CD4-positive, CD25-positive, alpha-beta regulatory T cell (primary cell): ENCODE data around the gene C6orf89. TPM values are rescaled to one million over a fixed set of nuclear protein-coding genes. Genes with fewer than 3 reads are reported as not detected.

ENCODE experiments used
- ATAC-seq, 2 donors: fragments of 150-1000 bp; cut with Tn5 transposase; one replicate each; pipeline ENCODE4 v1.10.0; 2021; ENCODE audit warnings: low read depth in 2 of 2, moderate number of reproducible peaks in 2 of 2, moderate library complexity in 1 of 2
- DNase-seq, 3 donors: peaks; one replicate each; pipeline versions ENCODE4 v3.0.0 to v3.0.0-alpha.2; 2012 to 2022; ENCODE audit warnings: mixed read lengths in 1 of 3
- H3K27ac ChIP-seq: one replicate; pipeline ENCODE4 v1.7.0; 2013; ENCODE audit warnings: mild to moderate bottlenecking, low read length; ENCODE audit not compliant: insufficient read depth, poor library complexity, severe bottlenecking
- H3K27me3 ChIP-seq: one replicate; pipeline ENCODE4 v1.7.0; 2013; ENCODE audit warnings: low read length; ENCODE audit not compliant: control insufficient read depth, insufficient read depth
- H3K36me3 ChIP-seq: one replicate; pipeline ENCODE4 v1.7.0; 2013; ENCODE audit warnings: mild to moderate bottlenecking, low read length, moderate library complexity; ENCODE audit not compliant: control insufficient read depth, insufficient read depth
- H3K4me1 ChIP-seq: 2 replicates; pipeline ENCODE4 v1.7.0; 2013; ENCODE audit warnings: mild to moderate bottlenecking, low read length; ENCODE audit not compliant: insufficient read depth, control insufficient read depth, poor library complexity, severe bottlenecking
- H3K4me3 ChIP-seq: one replicate; pipeline ENCODE4 v1.7.0; 2013; ENCODE audit warnings: low read depth, mild to moderate bottlenecking, low read length, moderate library complexity
- H3K9me3 ChIP-seq, 2 experiments: 1 replicate in 1 of 2; 2 replicates in 1 of 2; pipeline ENCODE4 v1.7.0; 2013; ENCODE audit warnings: low read length in 2 of 2, mild to moderate bottlenecking in 1 of 2, moderate library complexity in 1 of 2; ENCODE audit not compliant: control insufficient read depth in 2 of 2
- H3K27ac Mint-ChIP-seq, 3 donors: one replicate each; pipeline ENCODE4 v1.8.0; 2020 to 2022; ENCODE audit warnings: mild to moderate bottlenecking in 3 of 3, mixed read lengths in 3 of 3, moderate library complexity in 2 of 3
- H3K27me3 Mint-ChIP-seq: one replicate; pipeline ENCODE4 v1.8.0; 2022; ENCODE audit warnings: mild to moderate bottlenecking, mixed read lengths
- H3K36me3 Mint-ChIP-seq: one replicate; pipeline ENCODE4 v1.8.0; 2020; ENCODE audit warnings: mixed read lengths
- H3K4me1 Mint-ChIP-seq, 4 donors: one replicate each; pipeline ENCODE4 v1.8.0; 2020 to 2022; ENCODE audit warnings: mixed read lengths in 4 of 4, mild to moderate bottlenecking in 1 of 4
- H3K4me3 Mint-ChIP-seq, 4 donors: one replicate each; pipeline ENCODE4 v1.8.0; 2020 to 2022; ENCODE audit warnings: mild to moderate bottlenecking in 4 of 4, mixed read lengths in 4 of 4, moderate library complexity in 3 of 4
- H3K9me3 Mint-ChIP-seq, 7 donors: one replicate each; pipeline ENCODE4 v1.8.0; 2020 to 2022; ENCODE audit warnings: mixed read lengths in 7 of 7, mild to moderate bottlenecking in 3 of 7, moderate library complexity in 2 of 7
- polyA plus RNA-seq, 4 donors: library from polyadenylated mRNA; unstranded; fragments of 300-500 nt; fragmentation: Illumina TruSeq; gene quantifications; one replicate each; pipeline ENCODE4 v1.2.3, GENCODE V29; 2021
- total RNA-seq: library from RNA; stranded (reverse); gene quantifications from one replicate; pipeline ENCODE4 v1.2.3, GENCODE V29; 2022

Gene C6orf89
- total and polyA plus RNA-seq, 5 donors from 2014 or later: 33.8 to 49.1 (median 42.8) TPM

- Mint-ChIP-seq H3K27me3 (no peaks in the 10 kb centered on the region), H3K27ac (peak overlapping the region in 1 of 3 donors; percentile 27), H3K4me1 (peaks cover 21 to 36% (median 26%) of the 10 kb centered on the region in 4 donors), H3K36me3 (peaks cover 24% of the 10 kb centered on the region), H3K9me3 (peaks cover 0 to 2% (median 0%) of the 10 kb centered on the region in 7 donors), H3K4me3 (peak overlapping the region in 1 of 4 donors; percentile 23)
- Histone ChIP-seq H3K9me3 (no peaks in the 10 kb centered on the region), H3K4me3 (no peak overlapping the region), H3K27me3 (no peaks in the 10 kb centered on the region), H3K36me3 (peaks cover 29% of the 10 kb centered on the region), H3K4me1 (no peaks in the 10 kb centered on the region), H3K27ac (no peak overlapping the region)
- DNase-seq: no peak
- ATAC-seq: no peak
Observed at GRCh38 chr6:36893976-36894932, 8.5 kb downstream of the C6orf89 start.

- H3K4me3 Mint-ChIP-seq: no peak overlapping the region
- H3K27ac Mint-ChIP-seq: peak overlapping the region in 1 of 3 donors; percentile 0
- peak in 1 of 3 donors; percentile 47 for DNase-seq
- Histone ChIP-seq H3K36me3 (peaks cover 39% of the 10 kb centered on the region), H3K4me1 (no peaks in the 10 kb centered on the region), H3K27ac (no peak overlapping the region), H3K9me3 (no peaks in the 10 kb centered on the region), H3K4me3 (no peak overlapping the region), H3K27me3 (no peaks in the 10 kb centered on the region)
- no peak for ATAC-seq
- H3K27me3 Mint-ChIP-seq: no peaks in the 10 kb centered on the region
- H3K4me1 Mint-ChIP-seq: peaks cover 15 to 30% (median 21%) of the 10 kb centered on the region in 4 donors
- H3K36me3 Mint-ChIP-seq: peaks cover 32% of the 10 kb centered on the region
- H3K9me3 Mint-ChIP-seq: peaks cover 0 to 2% (median 0%) of the 10 kb centered on the region in 7 donors
Observed at GRCh38 chr6:36897609-36898008, 11.9 kb downstream of the C6orf89 start.

GRCh38 chr6:36904114-36904513 lies 18.4 kb downstream of the C6orf89 start:
- Mint-ChIP-seq H3K4me3 (no peak overlapping the region), H3K4me1 (peaks cover 8 to 15% (median 15%) of the 10 kb centered on the region in 4 donors)
- no peak for ATAC-seq

GRCh38 chr6:36904851-36905393 lies 19.2 kb downstream of the C6orf89 start:
- Histone ChIP-seq H3K9me3 (no peaks in the 10 kb centered on the region), H3K4me1 (no peaks in the 10 kb centered on the region), H3K36me3 (peaks cover 64% of the 10 kb centered on the region), H3K27me3 (no peaks in the 10 kb centered on the region), H3K4me3 (no peak overlapping the region), H3K27ac (no peak overlapping the region)
- Mint-ChIP-seq H3K36me3 (peaks cover 52% of the 10 kb centered on the region), H3K9me3 (no peaks in the 10 kb centered on the region), H3K27ac (no peak overlapping the region), H3K4me3 (no peak overlapping the region), H3K27me3 (no peaks in the 10 kb centered on the region), H3K4me1 (peaks cover 4 to 15% (median 12%) of the 10 kb centered on the region in 4 donors)
- no peak for ATAC-seq
- DNase-seq: no peak

More at GRCh38 chr6:36904114-36904513, 18.4 kb downstream of the C6orf89 start:
- H3K27me3 Mint-ChIP-seq: no peaks in the 10 kb centered on the region
- H3K9me3 Mint-ChIP-seq: no peaks in the 10 kb centered on the region
- peaks cover 69% of the 10 kb centered on the region for H3K36me3 ChIP-seq
- no peak for DNase-seq
- H3K36me3 Mint-ChIP-seq: peaks cover 51% of the 10 kb centered on the region
- H3K9me3 ChIP-seq: no peaks in the 10 kb centered on the region
- H3K27me3 ChIP-seq: no peaks in the 10 kb centered on the region
- H3K4me1 ChIP-seq: no peaks in the 10 kb centered on the region
- H3K27ac Mint-ChIP-seq: peak overlapping the region in 1 of 3 donors; percentile 21
- H3K27ac ChIP-seq: no peak overlapping the region
- H3K4me3 ChIP-seq: no peak overlapping the region

- peak overlapping the region in 2 of 3 donors; percentile 51 to 57 for H3K27ac Mint-ChIP-seq
- peaks cover 4 to 23% (median 15%) of the 10 kb centered on the region in 4 donors for H3K4me1 Mint-ChIP-seq
- no peaks in the 10 kb centered on the region for H3K9me3 Mint-ChIP-seq
- Histone ChIP-seq H3K36me3 (peaks cover 60% of the 10 kb centered on the region), H3K27ac (no peak overlapping the region), H3K4me1 (peaks cover under 1% of the 10 kb centered on the region), H3K27me3 (no peaks in the 10 kb centered on the region), H3K4me3 (no peak overlapping the region), H3K9me3 (no peaks in the 10 kb centered on the region)
- H3K4me3 Mint-ChIP-seq: no peak overlapping the region
- H3K36me3 Mint-ChIP-seq: peaks cover 52% of the 10 kb centered on the region
- no peak for ATAC-seq
- H3K27me3 Mint-ChIP-seq: no peaks in the 10 kb centered on the region
- no peak for DNase-seq
Observed at GRCh38 chr6:36906539-36907325, 21.0 kb downstream of the C6orf89 start.

GRCh38 chr6:36907781-36908180 lies 22.0 kb downstream of the C6orf89 start:
- H3K9me3 ChIP-seq: no peaks in the 10 kb centered on the region
- Mint-ChIP-seq H3K27ac (peak overlapping the region in 2 of 3 donors; percentile 35 to 40), H3K9me3 (no peaks in the 10 kb centered on the region), H3K27me3 (no peaks in the 10 kb centered on the region), H3K36me3 (peaks cover 48% of the 10 kb centered on the region), H3K4me3 (no peak overlapping the region), H3K4me1 (peaks cover 10 to 33% (median 24%) of the 10 kb centered on the region in 4 donors)
- H3K4me1 ChIP-seq: peaks cover 11% of the 10 kb centered on the region
- peaks cover 51% of the 10 kb centered on the region for H3K36me3 ChIP-seq
- no peaks in the 10 kb centered on the region for H3K27me3 ChIP-seq
- ATAC-seq (no peak), DNase-seq (no peak)
- peak overlapping the region; percentile 10 for H3K27ac ChIP-seq
- no peak overlapping the region for H3K4me3 ChIP-seq

- no peak overlapping the region for H3K4me3 Mint-ChIP-seq
- H3K36me3 Mint-ChIP-seq: peaks cover 44% of the 10 kb centered on the region
- H3K4me1 Mint-ChIP-seq: peaks cover 12 to 43% (median 29%) of the 10 kb centered on the region in 4 donors
- no peaks in the 10 kb centered on the region for H3K27me3 Mint-ChIP-seq
- Histone ChIP-seq H3K36me3 (peaks cover 48% of the 10 kb centered on the region), H3K9me3 (no peaks in the 10 kb centered on the region), H3K4me3 (no peak overlapping the region), H3K4me1 (peaks cover 19% of the 10 kb centered on the region), H3K27me3 (no peaks in the 10 kb centered on the region), H3K27ac (no peak overlapping the region)
- no peak for DNase-seq
- no peak for ATAC-seq
- no peaks in the 10 kb centered on the region for H3K9me3 Mint-ChIP-seq
- peak overlapping the region in 1 of 3 donors; percentile 18 for H3K27ac Mint-ChIP-seq
Observed at GRCh38 chr6:36908747-36909146, 23.0 kb downstream of the C6orf89 start.
